Stimulated activated CD4-positive, alpha-beta T cell treated with anti-CD3 and anti-CD28 coated beads, Interleukin-4, amount 100 ng/mL, for 24 hours (primary cell): ENCODE measurements around the gene TMEM270.

ENCODE experiments used
- DNase-seq: peaks from one replicate; pipeline ENCODE4 v3.0.0-alpha.2; 2020

Gene TMEM270

DNA sequence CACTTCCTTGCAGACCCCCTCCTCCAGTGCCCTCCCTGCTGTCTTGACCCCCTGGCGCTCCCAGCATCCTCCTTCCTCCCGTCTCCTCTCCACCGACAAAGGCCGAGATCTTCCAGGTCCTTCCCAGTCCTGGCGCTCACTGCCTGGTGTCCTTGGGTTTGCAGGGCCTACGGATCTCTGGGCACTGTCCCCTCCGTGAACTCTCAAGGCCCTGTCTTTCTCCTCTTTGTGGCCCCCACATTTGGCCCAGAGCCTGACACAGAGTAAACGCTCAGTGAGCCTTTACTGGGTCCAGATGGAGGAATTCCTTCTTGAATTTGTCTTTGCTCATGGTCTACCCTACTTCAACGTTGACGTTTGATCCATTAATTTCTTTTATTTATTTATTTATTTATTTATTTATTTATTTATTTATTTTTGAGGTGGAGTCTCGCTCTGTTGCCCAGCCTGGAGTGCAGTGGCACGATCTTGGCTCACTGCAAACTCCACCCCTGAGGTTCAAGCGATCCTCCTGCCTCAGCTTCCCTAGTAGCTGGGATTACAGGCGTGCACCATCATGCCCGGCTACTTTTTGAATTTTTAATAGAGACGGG is 29.7 kb downstream of the TMEM270 start:
- DNase-seq = no peak

DNA sequence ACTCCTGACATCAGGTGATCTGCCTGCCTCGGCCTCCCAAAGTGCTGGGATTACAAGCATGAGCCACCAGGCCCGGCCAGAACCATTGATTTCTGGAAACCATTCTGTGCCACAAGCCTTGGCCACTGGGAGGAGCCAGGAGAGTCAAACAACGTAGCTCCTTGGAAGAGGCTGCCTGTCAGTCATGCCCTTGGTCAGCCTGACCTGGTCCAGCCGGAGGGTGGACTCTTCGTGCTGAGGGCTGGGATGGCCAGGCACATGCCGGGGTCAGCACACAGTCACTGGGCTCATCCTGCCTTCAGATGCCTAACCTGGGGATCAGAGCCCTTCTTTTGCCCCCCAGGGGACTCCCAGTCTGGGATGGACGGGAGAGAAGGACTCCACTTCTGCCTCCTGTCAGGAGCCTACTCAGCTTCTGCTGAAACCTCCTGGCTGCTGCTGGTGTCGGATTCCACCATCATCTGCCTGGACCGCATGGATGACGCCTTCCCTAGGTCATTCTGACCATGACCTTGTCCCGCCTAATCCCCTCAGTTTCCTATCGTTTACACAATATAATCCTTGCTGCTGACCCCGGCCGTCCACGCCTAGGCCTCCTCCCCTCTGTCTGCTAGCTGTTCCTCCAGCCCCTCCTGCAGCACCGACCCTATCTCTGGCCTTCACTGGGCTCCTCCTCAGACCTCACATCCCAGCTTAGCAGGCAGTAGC is 30.4 kb downstream of the TMEM270 start:
- DNase-seq = no peak

DNA sequence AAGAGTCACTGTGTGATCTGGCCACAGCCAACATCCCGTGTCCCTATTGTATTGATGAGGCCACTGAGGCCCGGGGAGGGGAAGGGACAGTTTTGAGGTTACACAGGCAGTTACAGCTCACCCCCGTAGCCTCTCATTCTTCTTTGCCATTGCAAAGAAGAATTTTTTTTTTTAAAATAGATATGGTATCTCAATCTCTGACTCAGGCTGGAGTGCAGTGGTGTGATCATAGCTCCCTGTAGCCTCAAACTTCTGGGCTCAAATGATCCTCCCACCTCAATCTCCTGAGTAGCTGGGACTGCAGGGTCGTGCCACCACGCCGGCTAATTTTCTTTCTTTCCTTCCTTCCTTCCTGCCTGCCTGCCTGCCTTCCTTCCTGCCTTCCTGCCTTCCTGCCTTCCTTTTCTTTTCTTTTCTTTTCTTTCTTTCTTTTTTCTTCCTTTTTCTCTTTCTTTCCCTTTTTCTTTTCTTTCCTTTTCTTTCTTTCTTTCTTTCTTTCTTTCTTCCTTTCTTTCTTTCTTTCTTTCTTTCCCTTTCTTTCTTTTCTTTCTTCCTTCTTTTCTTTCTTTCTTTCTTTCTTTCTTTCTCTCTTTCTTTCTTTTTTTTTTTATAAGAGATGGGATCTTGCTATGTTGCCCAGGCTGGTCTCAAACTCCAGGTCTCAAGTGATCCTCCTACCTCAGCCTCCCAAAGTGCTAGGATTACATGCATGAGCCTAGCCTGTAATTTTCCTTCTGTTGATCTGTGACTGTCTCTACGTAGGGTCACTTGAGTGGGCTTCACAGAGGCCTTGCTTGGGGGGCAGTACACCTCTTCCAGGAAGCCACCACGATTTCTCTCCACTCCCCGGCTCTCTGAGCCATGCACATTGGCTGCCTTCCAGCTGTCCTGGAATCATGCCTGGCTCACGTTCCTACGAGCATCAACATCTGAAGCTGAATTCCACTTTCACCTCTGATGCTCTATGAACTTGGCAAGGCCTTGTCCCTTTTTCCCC is 31.3 kb downstream of the TMEM270 start:
- DNase-seq = no peak

DNA sequence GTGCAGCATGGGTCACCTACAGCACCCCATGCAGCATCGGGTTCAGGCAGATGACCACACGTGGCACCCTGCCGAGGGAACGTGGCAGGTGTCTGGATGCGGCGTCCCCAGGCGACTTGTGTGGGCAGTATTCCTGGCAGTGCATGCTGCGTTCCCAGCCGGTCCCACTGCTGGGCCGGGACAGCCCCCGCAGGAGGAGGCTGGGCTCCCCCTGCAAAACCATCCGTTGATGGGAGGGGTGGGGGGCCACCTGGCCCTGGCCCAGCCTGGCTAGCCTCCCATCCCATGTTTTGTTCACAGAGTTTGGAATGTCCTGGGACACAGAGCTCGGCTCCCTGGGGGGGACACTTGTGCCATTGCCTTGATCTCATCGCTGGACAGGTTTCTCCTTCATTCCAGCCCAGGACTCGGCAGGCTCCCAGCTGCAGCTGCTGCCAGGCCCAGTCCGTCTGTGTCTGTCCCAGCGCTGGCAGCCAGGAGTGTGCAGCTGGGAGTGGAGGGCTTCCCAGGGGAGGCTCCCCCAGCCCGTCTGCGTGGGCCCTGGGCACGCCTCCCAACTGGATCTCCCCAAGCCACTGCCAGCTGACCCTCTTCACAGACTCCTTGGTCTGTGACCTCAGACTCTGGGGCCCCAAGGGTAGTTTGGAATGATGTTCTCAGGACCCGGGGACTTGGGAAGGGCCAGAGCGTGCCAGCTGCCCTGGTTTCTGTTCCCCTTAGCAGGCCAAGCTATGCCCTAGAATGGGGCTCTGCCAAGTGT is 32.6 kb downstream of the TMEM270 start:
- DNase-seq = no peak

DNA sequence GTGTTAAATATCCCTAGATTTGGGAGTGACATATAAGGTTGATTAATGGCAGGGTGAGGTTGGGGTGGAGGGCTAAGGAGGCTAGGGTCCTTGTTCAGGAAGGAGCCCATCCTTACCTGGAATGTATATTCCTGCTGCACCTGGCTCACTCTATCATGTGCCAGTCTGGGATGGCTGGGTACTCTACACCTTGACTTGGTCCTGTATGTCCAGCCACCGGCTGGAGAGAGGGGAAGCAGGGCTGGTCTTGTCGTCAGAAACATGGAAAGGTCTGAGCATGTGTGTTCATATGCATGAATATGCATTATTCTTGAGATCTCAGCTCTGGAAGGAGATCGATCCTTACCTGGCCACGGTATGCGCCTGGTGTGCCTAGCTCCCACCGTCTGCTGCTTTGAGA is 33.2 kb downstream of the TMEM270 start:
- no peak for DNase-seq

DNA sequence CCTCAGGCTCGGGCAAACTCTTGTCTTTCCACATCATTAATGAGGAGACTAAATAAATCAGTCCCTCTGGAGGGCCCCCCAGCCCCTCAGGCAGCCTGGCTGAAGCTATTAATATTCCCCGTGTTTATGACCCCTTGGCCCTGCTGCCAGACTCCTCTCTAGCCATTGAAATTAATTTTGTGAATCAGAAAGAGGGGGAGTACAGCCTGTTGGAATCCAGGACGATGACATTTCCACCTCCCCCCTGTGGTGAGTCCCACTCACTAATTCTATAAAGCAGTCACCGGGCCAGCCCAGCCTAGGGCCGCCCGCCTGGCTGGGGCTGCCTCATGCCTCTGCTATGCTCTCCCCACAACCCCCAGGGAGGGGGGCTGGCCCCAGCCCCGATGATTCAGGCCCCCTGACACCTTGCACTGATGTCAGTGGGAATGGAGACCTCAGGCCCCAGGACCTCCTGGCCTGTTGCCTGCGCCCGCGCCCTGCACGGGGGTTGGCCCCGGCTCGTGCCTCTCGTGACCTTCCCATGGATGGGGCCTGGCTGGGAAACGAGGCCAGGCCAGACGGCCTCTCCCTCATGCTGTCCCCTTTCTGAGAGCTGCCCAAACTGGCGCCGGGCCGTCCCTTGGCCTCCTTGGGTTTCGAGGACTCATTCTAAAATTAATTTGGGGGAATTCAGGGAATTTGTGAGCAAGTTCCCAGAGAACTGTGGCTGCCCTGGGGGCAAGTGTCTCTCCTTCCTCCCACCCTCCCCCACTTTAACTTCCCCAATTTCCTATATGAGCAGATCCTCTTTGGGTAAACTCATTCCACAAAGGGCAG is 34.0 kb downstream of the TMEM270 start:
- no peak for DNase-seq

DNA sequence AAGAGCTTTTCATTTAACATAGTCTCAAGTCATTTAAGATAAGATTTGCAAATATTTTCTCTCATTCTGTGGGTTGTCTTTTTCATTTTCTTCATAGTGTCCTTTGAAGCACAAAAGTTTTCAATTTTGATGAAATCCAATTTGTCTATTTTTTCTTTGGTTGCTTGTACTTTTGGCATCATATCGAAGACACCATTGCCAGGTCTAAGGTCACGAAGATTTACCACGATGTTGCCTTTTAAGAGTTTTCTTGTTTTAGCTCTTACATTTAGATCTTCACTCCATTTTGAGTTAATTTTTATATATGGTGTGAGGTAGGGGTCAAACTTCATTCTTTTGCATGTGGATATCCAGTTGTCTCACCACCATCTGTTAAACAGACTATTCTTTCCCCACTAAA is 34.7 kb downstream of the TMEM270 start:
- DNase-seq = no peak

DNA sequence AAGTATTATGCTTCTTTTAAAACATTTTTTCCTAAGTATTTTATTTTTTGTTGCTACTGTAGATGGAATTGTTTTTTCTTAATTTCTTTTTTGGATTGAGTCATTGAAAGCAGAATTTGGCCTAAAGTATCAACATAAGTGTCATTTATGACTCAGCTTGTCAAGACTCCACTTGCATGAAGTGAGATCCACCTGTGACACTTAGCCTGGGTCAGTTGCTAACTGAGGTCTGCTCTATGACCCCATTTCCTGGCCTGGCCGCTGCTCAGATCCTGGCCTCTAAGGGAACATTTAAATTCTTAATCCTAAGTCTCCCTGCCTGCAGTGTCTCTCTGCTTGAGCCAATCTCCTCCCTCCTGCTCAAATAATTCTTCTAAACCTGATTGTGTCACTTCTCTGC is 35.5 kb downstream of the TMEM270 start:
- no peak for DNase-seq

DNA sequence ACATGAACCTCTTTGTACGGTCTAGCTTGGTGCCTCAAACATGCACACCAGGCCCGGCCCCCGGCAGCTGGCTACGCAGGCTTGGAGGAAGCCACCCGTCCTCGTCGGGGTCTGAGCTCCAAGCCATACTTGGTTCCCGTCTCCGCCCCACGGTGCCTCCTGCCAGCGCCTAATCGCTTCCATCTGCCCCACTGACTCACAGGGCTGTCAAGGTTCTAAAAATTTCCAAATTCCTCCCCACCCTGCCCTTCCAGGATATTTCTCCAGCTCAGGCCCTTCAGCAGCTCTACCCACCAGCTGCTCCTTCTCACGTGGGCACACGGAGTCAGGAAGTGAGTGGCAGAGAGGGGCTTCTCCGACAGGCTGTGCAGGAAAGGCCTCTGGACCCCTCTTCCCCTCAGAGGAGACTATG is 38.8 kb downstream of the TMEM270 start:
- DNase-seq = no peak

DNA sequence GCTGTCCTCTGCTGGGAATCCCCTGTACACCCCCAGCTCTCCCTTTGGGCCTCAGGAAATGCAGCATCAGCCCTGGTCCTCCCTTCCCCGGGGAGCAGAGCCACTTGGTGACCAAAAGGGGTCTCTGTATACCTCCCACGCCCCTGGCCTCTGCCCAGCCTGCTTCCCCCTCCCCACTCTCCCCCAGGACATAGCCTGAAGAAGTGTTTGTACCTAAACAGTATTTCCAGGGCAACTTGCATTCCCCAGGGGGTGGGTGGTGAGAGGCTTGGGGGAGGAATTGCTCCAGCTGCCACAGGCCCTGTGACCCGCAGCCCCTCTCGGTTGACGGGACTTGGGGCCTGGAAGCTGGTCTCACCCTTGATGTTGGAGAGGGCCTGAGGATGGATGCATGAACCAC is 39.3 kb downstream of the TMEM270 start:
- no peak for DNase-seq

DNA sequence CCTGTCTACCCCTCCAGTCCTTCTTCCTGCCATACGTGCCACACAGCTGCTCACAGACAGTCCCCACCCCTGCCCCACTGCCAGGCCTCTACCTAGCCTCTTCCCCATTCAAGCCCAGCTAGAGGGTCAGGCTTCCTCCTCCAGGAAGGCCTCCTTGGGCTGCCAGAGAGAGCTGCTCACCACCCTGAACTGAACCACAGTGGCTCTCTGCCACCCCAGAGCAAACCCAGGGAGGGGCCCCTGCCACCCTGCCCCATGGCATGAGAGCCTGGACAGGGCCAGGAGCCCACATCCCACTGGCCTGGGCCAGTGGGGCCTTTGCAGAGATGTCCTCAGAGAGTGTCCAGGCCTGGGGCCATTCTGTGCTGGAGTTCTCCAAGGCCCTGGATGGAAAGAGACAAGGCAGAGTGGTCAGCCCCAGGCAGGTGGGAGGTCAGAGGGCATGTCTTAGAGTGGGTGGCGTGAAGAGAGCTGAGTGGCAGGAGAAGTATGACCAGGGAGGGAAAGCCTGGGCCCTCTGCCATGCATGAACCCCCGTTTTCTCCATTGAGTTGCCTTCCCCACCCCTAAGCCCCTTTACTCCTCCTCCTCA is 40.4 kb downstream of the TMEM270 start:
- no peak for DNase-seq

DNA sequence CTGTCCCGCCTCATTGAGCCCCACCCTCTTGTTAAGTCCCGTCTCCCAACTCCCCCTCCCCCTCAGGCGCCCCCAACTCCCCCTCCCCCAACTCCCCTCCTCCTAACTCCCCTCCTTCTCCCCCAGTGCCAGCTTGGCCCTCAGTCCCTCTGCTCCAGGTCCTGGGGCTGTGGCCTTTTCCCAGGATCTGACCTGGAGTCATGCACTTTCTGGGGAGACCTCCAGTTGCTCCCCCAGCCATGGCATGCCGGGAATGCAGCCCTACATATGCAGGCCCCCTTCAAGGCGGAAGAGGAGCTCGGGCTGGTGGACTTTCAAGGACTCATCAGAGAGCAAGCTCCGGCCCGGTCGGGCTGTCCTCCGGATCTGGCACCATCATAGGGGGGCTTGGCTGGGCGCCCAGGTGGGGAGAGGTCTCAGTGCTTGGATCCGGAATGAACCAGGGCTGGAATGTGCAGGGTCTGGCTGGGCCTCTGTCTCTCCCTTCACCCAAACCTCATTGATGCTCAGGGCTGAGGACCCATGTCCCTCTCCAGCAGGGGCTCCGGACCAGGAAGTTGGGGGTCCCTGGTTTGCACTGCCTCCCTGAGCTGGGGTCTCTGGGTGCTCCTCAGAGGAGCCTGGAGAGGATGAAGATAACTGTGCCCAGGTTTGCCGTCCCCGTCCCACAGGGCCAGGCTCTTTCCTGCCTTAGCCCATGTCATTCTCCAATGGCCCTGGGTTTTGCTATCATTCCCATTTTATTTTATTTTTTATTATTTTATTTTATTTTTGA is 41.1 kb downstream of the TMEM270 start:
- no peak for DNase-seq

DNA sequence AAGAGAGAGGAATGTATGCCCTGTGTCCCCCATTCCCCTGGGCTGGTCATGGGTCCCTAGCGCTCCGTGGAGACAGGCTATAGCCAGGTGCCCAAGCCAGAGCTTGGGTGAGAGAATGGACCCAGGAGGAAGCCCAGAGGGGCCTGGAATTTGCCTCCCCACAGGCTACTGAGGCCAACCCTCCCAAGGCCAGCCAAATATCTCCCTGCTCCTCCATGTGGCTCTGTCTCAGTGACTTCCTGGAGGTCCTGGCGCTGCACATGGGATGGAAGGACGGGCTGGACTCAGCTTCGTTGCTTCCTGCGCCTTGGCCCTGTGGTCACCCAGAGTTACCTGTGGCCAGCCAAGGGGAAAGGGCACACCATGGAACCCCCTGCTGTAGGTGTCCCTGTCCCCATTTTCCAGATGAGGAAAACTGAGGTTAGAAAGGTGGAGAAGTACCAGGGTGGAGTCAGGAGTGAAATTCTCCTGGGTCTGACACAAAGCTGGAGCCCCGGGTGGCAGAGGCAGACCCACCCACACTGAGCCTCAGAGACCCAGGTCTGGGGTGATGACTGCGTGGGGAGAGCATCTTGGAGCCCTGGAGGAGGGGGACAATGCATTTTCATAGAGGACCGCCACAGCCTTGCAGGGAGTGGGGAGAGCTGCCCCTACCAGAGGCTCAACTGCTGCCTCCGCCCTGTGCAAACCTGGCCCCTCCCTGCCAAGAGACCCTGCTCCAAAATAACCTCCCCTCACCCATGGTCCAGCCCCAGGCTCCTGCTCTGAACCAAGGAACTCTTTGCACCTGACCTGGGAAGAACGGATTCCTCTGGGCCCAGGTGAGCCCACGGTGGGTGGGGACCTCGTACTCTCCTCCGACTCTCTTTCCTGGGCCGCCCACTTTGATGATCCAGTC is 42.6 kb downstream of the TMEM270 start:
- no peak for DNase-seq

DNA sequence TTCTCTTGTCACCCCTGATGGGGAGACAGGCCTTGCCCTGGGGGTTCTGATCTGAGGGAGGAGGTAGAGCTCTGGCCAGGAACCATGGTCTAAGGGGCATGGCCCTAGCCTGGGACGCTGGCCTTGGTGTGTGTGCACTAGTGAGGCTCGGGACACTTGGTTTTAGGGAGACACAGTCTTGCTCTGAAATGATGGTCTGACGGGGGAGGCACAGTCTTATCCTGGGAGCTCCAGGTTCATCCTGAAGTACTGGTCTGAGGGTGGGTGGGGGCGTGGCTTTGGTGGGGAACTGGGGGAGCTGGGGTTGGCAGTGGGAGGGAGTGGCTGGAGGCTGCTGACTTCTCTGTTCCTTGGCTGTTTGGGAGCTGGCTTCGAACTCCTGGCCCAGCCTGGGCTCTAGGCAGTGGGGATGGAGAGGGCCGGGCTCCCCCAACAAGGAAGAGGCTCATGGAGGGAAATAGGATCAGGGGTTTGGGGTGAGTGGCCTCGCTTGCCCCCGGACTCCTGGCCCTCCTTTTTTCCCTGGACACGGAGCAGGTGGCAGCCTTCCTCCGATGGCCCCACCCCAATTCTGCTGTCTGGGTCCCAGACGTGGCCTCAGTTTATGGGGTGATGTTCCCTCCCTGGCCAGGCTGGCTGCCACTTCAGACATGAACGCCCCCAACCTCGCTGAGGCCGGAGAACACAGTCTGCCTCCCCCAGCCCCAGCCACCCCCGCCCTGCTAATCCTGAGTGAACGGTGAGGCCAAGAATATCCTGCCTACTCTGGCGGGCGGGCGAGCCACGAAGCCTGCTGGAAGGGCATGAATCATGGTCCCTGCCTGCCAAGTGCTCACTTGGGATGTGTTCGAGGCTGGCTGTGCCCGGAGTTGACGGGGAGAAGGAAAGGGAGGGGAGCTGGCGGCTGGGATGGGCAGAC is 43.5 kb downstream of the TMEM270 start:
- no peak for DNase-seq

DNA sequence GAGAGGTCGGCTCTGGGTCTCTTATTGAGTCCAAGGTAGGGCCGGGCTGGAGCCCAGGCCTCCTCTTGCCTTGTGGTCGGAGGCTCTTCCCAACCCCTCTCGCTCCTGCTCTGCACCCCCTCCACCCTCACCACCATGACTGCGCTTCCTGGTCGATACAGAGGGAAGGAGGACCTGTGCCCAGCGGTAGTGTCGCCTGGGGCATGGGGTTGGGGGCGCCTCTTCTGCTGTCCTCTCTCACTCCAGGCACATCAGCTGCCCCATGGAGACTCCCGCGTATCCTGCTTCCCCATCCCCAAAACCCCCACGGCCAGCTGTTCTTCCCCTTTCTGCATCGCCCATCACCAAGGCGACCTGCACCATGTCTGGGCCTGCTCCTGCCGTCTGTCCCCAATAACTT is 44.4 kb downstream of the TMEM270 start:
- no peak for DNase-seq

DNA sequence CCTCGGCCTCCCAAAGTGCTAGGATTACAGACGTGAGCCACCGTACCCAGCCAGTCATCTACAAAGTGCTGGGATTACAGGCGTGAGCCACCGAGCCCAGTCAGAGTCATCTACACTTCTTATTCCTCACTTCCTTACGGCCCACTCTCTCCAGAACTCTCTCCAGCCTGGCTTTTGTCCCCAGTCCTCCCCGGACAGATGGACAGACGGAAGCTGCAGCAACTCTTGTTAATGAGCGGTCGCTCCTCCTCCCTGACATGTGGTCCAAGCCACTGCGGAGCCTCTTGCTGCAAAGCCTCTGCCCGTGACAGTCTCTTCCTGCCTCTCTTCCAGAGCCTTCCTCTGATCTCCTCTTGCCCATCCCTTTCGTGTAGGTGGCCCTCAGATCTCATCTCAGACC is 45.9 kb downstream of the TMEM270 start:
- DNase-seq = no peak

DNA sequence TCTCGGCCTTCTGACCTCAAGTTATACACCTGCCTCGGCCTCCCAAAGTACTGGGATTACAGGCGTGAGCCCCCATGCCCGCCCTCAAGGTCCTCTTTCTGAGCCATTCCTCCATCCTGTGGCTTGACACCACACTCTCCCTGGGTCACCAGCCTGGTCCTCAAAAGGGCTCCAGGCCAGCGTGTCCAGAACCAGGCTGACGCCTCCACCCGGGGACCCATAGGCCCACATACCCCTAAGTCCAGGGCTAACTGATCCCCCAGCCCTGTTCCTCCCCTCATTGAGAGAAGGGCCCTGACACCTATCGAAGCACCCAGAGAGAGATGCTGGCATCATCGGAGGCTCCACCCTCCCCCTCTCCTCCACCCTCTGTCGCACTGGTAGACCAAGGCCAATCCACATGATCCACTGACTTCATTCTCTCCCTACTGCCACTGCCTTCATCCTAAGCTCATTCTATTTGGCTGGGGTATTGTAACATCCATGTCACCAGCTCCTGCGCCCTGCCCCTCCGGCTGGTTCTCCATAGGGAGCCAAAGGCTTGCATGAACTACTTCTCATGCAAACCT is 46.7 kb downstream of the TMEM270 start:
- no peak for DNase-seq

DNA sequence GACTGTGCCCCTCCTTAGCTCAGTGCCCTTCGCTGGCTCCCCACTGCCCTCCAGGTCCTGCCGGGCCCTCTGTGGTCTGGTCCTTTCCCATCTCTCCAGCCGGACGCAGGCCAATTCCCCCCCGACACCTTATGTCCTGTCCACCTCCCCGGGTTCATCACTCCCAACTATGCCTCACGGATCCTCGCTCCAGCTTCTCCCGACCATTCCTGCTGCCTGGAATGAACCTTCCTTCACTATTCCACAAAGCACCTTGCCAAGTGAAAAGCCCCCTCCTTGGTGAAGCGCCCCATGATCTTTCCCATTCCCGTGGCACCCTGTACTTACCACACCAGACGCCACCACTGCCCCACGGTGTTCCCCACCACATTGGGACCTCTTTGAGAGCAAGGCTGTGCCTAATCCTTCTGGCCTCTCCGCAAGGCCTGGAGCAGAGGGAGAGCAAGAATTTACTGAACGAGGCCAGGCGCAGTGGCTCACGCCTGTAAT is 47.2 kb downstream of the TMEM270 start:
- no peak for DNase-seq
